HG03342 (cell line): ENCODE data around the gene WDR18.

Experiments
- ATAC-seq: cut with Tn5 transposase; IDR thresholded peaks from one replicate; pipeline ENCODE4 v1.9.1; 2021; ENCODE audit warnings: mild to moderate bottlenecking, moderate library complexity; ENCODE audit not compliant: unreplicated experiment

Gene WDR18

DNA sequence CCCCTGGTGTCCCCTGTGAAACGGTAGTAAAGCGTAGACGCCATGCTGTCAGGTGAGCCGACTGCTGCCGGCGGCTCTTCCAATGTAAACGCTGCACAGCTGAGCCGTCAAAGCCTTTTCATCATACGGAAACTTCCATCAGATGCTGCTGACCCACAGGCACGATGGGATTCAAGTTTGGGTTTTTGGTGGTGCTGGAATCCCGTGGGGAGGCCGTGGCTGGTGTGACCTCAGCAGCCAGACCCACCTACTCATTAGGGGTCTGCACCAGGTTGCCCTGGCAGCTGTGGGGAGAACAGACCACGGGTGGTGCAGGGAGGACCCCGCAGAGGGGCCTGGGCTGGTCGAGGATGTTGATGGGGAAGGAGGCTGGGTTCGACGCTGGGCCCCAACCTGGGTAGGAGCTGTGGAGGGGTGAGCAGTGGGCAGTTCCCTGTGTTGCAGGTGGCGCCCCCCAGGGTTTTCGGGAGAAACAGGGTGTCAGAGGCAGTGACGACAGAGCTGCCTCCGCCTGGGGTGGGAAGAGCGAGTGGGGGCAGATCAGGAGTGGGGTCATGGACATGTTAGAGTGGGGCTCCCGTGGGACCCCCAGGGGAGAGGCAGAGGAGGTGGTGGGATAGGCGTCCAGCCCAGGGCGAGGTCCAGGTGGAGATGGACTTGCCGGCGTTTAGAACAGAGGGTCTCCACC is 22.7 kb downstream of the WDR18 start:
- no peak for ATAC-seq

DNA sequence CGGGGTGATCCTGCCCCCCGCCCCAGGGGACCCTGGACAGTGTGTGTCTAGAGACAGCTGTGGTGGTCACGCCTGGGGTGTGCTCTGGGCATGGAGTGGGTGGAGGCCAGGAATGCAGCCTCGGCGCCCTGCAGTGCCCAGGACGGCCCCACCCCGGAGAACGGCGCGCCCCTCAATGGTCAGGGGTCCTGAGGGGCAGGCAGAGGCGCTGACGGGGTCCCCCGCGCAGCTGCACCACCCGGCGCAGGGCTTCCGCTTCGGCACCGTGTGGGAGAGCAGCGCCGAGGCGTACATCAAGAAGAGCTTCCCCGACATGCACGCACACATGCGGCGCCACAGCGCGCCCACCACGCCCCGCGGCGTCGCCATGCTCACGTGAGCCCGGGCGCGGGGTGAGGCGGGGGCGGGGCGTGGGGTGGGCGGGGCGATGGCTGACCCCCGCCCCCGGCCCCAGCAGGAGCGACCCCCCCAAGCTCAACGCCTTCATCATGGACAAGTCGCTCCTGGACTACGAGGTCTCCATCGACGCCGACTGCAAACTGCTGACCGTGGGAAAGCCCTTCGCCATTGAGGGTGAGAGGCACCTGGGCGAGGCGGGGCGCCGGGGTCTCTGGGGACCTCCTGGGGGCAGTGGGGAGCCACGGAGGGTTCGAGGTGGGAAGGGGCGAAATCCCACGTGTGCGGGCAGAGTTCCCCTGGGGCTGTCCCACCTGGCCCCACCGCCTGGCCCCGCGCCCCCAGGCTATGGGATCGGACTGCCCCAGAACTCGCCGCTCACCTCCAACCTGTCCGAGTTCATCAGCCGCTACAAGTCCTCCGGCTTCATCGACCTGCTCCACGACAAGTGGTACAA is 23.5 kb downstream of the WDR18 start:
- ATAC-seq = no peak

DNA sequence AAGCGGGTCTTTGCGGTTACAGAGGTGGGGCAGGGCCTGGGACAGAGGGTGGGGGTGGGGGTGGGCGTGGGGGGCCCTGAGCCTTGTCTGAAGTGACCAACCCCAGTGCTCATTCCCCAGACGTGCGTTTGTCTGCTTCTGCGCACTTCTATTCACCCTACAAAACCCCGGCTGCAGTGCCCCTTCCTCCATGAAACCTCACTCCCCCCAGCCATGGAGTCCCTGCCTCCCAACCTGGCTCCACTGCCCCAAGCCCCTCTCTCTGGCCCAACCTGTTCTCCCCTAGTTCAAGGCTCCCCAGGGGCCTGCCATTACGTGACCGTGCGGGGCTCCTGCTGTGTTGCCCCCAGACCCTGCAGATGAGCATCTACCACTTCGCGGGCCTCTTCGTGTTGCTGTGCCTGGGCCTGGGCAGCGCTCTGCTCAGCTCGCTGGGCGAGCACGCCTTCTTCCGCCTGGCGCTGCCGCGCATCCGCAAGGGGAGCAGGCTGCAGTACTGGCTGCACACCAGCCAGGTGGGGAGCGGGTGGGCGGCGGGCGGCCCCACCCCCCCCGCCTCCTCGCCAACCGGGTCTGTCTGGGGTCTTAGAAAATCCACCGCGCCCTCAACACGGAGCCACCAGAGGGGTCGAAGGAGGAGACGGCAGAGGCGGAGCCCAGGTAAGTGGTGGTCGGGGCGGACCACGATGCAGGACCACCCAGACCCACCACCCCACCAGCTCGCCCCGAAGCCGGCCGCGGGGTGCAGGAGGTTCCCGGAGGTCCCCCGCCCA is 24.3 kb downstream of the WDR18 start:
- ATAC-seq = no peak

- ATAC-seq = no peak
These were observed 25.2 kb downstream of the WDR18 start for GRCh38 chr19:1009041-1009980.

- ATAC-seq = no peak
These were observed 25.9 kb downstream of the WDR18 start for GRCh38 chr19:1009981-1010538.

DNA sequence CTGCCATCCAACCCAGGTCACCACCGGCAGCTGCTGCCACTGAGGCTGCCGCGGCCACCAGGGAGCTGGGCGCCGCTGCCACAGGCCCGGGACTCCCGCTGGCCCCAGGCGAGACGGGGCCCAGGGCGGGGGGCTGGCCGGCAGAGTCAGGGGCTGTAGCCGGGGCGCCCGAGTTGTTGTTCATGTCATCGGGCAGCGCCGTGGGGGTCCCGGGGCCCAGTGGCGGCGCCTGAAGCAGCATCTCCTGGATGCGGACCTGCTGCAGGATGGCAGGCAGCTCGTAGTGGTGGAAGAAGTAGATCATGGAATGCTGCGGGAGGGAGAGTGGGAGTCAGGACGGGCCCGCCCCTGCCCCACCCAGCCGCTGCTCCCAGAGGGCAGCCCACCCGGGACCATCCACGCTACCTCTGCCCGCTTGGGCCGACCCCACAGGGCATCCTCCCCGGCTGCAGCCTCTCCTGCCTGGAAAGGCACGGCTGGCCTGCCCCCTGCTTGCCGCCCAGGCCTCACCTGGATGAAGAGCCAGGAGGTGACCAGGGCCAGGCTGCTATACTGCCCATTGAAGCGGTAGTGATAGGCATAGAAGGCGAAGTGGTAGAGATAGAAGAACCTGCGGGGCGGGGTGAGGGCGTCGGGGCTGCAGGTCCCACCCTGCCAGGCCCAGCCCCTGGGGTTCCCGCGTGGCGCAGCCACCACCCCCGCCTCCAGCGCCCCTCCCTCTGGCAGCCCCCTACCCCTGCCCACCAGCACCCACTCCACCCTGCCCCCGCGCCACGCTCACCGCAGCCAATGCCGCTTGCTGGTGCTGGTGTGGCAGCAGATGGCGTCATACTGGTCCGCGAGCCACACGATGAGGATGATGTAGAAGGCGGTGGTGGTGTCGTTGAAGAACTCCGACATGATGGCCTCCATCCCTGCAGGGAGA is 26.7 kb downstream of the WDR18 start:
- no peak for ATAC-seq

- ATAC-seq = no peak
These were observed 27.7 kb downstream of the WDR18 start for GRCh38 chr19:1011831-1012333.

DNA sequence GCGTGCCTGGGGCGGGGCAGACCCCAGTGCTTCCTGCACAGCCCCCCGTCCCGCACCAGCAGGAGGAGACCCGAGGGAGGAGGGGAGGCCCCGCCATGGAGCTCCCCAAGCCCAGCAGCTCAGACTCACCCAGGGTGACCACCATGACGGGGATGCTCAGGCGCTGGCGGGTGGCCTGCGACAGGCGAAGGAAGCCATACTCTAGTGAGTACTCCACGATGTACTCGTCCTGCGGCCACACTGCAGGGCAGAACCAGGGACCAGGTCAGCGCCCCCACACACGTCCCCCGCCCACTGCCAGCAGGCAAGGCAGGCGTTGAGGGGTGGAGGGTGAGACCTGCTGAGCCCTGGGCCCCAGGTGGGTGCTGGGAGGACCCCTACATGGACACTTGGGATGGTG is 28.2 kb downstream of the WDR18 start:
- no peak for ATAC-seq

GRCh38 chr19:1013218-1013617 is 29.1 kb downstream of the WDR18 start:
- no peak for ATAC-seq

DNA sequence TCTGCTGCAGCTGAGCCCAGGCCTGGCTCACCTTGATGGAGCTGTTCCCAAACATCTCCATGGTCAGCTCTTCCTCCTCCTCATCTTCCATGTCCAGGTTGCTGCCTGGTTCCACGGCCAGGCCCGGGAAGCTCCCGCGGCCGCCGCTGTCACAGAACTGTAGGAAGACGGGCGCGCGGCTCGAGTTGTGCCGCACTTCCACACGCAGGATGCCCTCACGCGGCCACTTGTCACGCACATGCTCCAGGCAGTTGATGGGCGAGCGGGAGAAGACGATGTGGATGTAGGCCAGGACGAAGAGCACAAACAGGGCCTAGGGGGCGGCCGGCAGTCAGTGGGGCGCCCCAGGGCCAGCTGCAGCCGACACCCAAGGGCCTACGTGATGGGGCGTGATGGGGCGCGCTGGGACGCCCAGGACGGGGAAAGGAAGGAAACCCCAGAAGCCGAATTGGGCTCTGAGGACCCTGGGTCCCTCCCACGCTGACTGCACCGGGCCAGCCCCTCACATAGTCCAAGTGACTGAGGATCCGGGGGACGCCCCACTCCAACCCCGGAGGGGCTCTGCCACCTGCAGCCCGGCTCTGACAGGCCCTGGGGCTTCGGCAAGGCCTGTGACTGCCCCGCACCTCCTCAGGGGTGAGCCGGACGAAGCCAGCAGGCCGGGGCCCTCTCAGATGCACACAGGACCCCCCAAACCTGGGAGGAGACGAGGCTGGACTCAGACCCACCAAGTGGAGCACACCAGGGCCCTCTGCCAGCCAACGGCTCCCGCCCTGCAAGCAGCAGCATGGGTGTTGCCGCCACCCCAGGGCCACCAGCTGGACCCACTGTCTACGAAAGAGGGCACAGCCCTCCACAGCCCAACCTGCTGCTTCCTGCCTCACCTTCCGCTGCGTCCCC is 30.3 kb downstream of the WDR18 start:
- no peak for ATAC-seq

DNA sequence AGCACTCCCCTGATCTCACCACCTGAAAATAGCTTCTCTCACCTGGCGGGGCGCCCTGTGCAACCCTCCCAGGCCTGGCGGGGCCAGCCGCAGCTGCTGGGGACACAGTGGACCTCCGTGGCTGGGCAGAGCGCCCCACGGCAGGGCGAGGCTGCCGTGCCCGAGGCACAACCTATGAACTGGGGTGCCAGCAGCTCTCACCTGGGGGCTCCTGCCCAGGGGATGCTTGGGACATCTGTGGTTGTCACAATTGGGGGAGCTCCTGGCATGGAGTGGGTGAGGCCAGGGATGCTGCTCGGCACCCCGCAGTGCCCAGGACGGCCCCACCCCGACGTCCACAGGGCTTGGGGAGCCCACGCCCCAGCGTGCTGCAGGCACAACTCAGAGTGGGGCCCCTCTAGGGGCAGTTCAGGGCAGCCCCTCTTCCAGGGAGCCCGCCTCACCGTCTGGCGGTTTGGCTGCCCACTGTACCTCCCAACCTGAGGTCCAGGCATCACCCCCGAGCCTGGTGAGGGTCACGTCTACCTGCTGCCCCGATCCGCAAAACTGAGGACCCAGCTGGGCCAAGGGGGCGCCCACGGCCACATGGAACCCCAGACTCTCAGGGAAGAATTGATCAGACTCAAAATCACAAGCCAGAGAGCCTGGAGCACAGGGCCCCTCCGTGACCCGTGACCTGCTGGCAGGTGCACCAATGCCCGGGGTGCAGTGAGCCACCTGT is 31.1 kb downstream of the WDR18 start:
- no peak for ATAC-seq

- ATAC-seq = no peak
These were observed 31.9 kb downstream of the WDR18 start for GRCh38 chr19:1015782-1016646.

- no peak for ATAC-seq
These were observed 32.5 kb downstream of the WDR18 start for GRCh38 chr19:1016647-1017114.

GRCh38 chr19:1017115-1017905 is 33.2 kb downstream of the WDR18 start:
- no peak for ATAC-seq

GRCh38 chr19:1017906-1018305 is 33.8 kb downstream of the WDR18 start:
- no peak for ATAC-seq
